Measurements from ENCODE around the gene ADGRG7. TPM values are rescaled to one million over a fixed set of nuclear protein-coding genes. Genes with fewer than 3 reads are reported as not detected.
A peak's percentile ranks its signal among the peaks of the same experiment; 100 is the strongest.
"Not testable (repeated sequence)": the region's sequence is repeated elsewhere in the genome, so short reads cannot be mapped to it uniquely, and the experiment has no call there.

The ADGRG7 gene
- total RNA-seq, 1 experiment from 2014 or later: 0.13 TPM

- no peak for DNase-seq (ENCODE audit: low spot score)
Measured at GRCh38 chr3:100641471-100642032, 32.2 kb downstream of the ADGRG7 start.

- no peak for DNase-seq (ENCODE audit: low spot score)
Measured at GRCh38 chr3:100645913-100646312, 36.5 kb downstream of the ADGRG7 start.

- no peak for DNase-seq (ENCODE audit: low spot score)
Measured at GRCh38 chr3:100647171-100647570, 37.8 kb downstream of the ADGRG7 start.

GRCh38 chr3:100647657-100648056 lies 38.3 kb downstream of the ADGRG7 start:
- no peak for DNase-seq (ENCODE audit: low spot score)

GRCh38 chr3:100650651-100651619 lies 41.5 kb downstream of the ADGRG7 start:
- DNase-seq (ENCODE audit: low spot score): peak; percentile 19

- no peak for DNase-seq (ENCODE audit: low spot score)
Measured at GRCh38 chr3:100653604-100654294, 44.3 kb downstream of the ADGRG7 start.

GRCh38 chr3:100656945-100657344 lies 47.5 kb downstream of the ADGRG7 start:
- DNase-seq (ENCODE audit: low spot score): no peak

- not testable (repeated sequence) for DNase-seq (ENCODE audit: low spot score)
Measured at GRCh38 chr3:100661294-100661693, 51.9 kb downstream of the ADGRG7 start.

GRCh38 chr3:100662113-100662823 lies 52.9 kb downstream of the ADGRG7 start:
- peak; percentile 14 for DNase-seq (ENCODE audit: low spot score)

- DNase-seq (ENCODE audit: low spot score): no peak
Measured at GRCh38 chr3:100665230-100665629, 55.8 kb downstream of the ADGRG7 start.

- not testable (repeated sequence) for DNase-seq (ENCODE audit: low spot score)
Measured at GRCh38 chr3:100666699-100667098, 57.3 kb downstream of the ADGRG7 start.

- DNase-seq (ENCODE audit: low spot score): not testable (repeated sequence)
Measured at GRCh38 chr3:100667316-100667715, 57.9 kb downstream of the ADGRG7 start.

GRCh38 chr3:100670995-100671394 lies 61.6 kb downstream of the ADGRG7 start:
- not testable (repeated sequence) for DNase-seq (ENCODE audit: low spot score)

- DNase-seq (ENCODE audit: low spot score): no peak
Measured at GRCh38 chr3:100681496-100681895, 72.1 kb downstream of the ADGRG7 start.

GRCh38 chr3:100682056-100682853 lies 72.9 kb downstream of the ADGRG7 start:
- DNase-seq (ENCODE audit: low spot score): no peak

GRCh38 chr3:100682854-100683760 lies 73.7 kb downstream of the ADGRG7 start:
- DNase-seq (ENCODE audit: low spot score): no peak

GRCh38 chr3:100693225-100693624 lies 83.8 kb downstream of the ADGRG7 start:
- DNase-seq (ENCODE audit: low spot score): no peak

- no peak for DNase-seq (ENCODE audit: low spot score)
Measured at GRCh38 chr3:100695696-100696095, 86.3 kb downstream of the ADGRG7 start.

- no peak for DNase-seq (ENCODE audit: low spot score)
Measured at GRCh38 chr3:100696161-100696560, 86.8 kb downstream of the ADGRG7 start.

- no peak for DNase-seq (ENCODE audit: low spot score)
Measured at GRCh38 chr3:100697172-100697571, 87.8 kb downstream of the ADGRG7 start.
